GM18519 (cell line): ENCODE data around the gene FOXJ1.

Source experiments
- ATAC-seq: cut with Tn5 transposase; IDR thresholded peaks from one replicate; pipeline ENCODE4 v1.9.1; 2021; ENCODE audit warnings: mild to moderate bottlenecking, moderate library complexity; ENCODE audit not compliant: unreplicated experiment, low FRiP score

FOXJ1 gene

DNA sequence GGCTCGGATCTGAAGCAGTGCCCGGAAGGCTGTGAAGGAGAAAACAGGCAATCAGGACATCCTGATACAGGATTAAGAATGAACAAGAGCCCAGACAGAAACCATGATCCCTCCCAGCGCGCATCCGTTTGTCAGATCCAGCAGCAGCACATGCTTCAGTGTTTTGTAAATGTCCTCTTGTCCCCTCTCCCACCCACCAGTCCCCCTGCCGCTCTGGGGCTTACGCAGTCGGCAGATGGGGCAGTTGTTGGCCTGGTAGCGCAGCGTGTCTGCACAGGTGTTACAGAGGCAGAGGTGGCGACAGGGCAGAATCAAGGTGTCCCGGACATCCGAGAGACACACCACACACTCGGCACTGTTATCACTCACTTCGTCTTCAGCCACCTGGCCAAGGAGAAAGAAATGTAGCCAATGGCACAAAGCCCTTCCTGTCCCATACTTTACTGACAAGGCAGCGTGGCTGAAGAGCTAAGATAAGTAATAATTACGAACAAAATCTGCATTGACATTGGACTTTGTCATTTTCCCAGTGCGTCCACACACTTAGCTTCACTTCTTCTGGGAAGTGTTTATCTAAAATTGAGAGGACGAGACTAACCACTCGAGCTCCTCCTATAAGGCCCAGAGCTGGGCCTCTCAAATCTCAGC is 20.7 kb upstream of the FOXJ1 start:
- no peak for ATAC-seq

GRCh38 chr17:76160896-76161528 is 20.0 kb upstream of the FOXJ1 start:
- no peak for ATAC-seq

- no peak for ATAC-seq
Observed at GRCh38 chr17:76159157-76159556, 18.1 kb upstream of the FOXJ1 start.

- ATAC-seq, result no peak
Observed at GRCh38 chr17:76157759-76158158, 16.7 kb upstream of the FOXJ1 start.

DNA sequence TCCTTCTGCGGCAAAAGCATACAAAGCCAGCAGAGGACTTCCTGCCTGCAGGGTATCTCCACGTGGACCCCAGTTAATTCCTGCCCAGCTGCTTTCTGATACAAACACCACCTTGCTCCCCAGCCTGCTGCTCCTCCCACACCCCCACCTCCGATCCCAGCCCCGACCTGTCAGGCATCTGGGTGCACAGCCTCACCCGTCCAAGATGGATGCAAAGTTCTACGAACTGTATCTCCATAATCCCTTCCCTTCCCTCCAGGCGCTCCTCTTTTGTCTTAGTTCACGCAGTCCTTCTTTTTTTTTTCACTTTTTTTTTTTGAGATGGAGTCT is 15.6 kb upstream of the FOXJ1 start:
- ATAC-seq, result no peak

DNA sequence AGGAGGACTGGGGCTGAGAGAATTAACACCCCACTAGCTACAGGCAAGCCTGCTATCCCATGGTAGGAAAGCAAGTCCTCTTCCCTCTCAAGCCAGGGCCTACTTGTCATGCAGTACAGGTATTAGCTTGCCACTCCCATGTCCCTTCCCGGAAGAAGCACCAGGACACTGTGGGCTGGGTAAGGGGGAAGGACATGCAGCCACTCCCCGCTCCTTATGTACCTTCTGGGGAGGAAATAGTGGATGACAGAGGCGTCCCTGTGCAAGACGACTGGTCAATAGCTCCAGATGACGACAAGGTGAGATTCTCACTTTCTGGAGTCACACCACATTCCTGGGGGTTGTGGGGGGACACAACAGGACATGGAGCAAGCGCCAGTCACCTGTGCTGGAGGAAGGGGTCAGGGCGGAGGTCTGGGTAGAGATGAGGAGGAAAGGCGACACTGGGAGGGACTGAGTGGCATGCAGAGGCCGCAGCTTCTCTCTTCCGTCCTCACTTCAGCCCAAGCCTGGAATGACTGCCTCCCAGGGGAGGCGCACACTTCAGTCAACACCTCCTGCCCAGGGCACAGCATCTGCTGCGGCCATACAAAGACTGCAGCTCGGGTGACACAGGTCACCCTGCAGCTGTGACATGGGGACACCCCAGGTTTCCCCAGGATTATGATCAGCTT is 15.1 kb upstream of the FOXJ1 start:
- no peak for ATAC-seq

DNA sequence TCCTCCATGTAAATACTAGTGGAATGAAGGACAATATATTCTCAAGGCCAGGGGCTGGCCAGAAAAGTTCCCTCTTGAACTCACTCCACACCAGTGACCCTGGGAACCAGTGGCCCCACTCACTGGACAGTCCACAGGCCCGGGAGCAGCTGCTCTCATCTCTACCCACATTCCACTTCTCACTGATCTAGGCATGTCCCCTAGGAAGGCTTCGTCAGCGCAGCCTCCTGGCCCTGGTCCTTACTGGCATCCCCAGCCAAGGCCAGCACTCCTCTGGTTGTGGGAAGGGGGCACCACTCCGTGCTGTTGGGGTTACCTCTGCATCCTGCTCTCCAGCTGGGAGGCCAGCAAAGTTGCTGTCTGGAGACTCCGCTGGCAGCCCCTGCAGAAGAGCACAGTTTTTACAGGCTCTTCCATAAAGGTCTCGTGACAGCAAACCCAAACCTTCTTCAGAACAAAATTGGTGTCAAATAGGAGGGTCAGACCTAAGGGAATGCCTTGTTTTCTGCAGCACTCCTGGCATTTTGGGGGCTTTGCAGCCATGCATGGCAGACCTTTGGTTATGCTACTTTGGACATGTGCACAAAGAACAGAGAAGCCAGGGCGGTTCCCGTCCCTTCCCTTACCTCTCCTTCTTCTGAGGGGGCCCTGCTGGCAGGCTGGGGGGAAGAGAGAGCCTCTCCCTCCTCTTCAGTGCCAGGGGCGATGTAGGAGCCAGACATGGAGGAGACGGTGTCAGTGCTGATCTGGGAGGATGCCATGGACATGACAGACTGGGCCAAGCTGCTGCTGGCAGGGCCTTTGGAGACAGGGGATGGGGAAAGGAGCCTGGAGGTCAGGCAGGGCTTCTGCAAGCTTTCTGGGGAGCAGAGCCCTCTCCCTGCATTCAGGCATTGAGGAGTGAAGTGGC is 14.1 kb upstream of the FOXJ1 start:
- ATAC-seq, result no peak

GRCh38 chr17:76154292-76154691 is 13.2 kb upstream of the FOXJ1 start:
- no peak for ATAC-seq

GRCh38 chr17:76153640-76154039 is 12.6 kb upstream of the FOXJ1 start:
- ATAC-seq, result no peak

DNA sequence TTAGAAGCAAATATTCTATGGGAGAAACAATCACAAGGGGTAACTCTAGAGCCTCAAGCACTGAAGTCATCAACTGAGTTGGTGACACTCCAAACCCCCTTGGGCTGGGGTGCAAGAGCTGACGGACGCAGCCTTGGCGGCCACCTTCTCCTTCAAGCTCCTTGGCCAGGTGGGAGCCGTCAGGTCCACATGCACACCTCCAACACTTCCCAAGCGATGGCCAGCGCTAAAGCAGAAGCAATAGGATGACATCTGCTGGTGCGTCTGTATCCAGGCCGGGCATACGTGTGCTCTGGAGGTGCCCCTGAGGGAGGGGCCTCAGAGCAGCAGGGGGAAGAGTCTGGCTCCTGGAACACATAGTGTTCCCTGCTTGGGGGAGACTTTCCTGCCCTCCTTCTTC is 12.2 kb upstream of the FOXJ1 start:
- ATAC-seq, result no peak

DNA sequence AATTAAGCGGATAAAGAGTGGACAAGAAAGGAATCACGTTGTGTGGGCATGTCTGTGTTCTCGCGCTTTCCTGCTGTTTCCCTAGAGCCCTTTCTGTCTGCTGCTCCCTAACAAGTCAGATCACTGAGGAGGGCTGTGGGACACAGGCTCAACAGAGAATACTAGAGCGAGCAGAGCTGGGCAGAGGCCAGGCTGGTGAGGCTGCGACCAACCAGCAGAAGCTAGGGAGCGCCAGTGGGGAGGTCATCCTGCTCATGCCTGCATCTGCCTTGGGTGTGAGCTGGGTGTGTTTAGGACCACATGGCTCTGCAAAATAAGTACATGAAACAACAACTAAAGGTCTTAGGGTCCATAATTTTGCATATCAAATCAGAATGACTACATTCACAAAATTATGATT is 11.5 kb upstream of the FOXJ1 start:
- ATAC-seq, result no peak

GRCh38 chr17:76151896-76152454 is 10.9 kb upstream of the FOXJ1 start:
- ATAC-seq, result no peak

DNA sequence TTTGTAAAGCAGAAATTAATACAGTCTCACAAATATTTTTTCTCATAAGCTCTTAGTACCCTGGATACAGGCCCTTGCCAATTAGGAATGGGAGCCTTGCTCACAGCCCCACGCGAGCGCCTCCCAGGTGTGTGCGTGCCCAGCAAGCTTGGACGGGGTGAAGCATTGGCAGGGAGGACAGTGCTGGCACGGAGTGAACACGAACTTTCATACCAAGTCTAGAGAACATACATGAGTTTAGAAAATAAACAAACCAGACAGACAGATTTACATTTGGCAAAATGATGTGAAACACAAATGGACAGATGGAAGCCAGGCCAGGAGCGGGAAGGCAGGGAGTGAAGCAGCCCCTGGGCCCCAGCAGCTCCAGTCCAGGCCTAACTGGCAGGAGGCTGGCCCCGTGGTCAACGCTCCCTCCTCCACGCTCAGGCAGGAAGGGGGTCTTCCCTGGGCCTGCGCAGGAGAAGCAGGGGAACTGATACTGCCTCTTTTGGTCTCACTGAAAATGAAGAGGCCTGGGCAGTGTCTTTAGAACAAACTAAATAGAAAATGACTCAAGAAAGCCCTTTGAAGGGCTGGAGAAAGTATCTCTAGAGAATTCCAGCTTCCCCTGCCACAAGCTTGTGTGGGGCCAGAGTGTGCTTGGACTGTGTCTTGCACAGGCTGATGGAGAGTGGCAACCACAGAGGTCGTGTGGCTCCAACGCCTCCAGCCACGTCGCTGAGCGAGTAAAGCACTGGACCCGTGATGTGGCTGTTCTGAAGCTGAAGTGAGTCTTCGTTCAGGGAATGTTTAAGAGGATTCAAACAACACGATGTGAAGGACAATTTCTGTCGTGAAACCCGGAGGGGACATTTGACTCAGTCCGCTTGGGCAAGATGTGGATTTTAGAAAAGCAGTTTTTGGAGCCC is 9.9 kb upstream of the FOXJ1 start:
- ATAC-seq, result no peak

DNA sequence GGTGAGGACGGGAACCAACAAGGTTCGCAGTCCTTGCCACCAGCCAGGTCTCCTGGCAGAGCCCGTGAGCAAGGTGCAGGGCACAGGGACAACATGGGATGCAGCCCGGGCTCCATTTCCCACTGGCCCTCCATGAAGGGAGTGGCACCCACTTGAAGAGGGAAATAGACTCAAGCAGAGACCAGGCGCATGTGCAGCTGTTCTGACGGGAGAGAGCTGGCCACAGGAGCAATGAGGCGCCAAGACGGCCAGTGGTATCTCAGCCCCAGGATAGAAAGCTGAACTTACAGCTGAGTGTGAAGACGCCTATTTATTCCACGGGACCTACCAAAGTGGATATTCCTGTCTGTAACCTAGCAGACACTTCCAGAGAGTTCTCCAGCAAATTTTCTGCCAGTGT is 8.2 kb upstream of the FOXJ1 start:
- ATAC-seq, result no peak

- ATAC-seq, result no peak
Observed at GRCh38 chr17:76148015-76148326, 6.9 kb upstream of the FOXJ1 start.

DNA sequence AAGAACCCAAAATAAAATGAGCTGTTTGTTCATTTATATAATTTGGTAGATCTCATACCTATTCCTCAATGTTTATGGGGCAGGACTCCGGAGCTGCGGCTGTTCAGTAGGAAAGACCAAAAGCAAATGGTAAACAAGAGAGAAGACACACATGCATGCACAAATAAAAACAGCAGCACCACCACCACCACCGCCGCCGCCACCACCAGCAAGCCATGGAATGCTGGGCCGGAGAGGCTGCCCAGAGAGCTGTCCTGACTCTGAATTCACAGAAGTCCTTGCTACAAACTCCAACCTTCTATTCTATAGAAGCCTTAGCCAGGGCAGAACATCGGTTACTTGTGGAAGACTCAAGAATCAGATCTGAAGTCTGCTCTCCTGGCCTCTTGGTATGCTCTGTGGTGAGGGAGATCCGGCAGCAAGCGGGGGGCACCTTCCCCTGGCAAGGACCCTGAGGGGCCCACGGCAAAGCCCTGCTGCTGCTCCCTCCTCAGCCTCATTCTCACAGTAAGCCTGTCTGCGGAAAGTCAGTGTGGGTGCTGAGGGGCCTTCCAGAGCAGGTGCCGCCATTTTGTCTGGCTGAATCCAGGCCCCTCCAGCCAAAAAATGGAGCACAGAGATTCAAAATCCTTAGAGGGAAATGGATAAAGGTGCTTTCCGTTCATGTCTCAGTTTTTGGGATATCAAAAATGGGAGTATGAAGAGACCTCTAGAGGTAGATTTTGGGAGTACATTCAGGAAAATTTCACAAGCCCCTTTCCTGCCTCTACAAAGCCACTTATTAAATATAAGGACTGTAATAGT is 6.4 kb upstream of the FOXJ1 start:
- no peak for ATAC-seq

DNA sequence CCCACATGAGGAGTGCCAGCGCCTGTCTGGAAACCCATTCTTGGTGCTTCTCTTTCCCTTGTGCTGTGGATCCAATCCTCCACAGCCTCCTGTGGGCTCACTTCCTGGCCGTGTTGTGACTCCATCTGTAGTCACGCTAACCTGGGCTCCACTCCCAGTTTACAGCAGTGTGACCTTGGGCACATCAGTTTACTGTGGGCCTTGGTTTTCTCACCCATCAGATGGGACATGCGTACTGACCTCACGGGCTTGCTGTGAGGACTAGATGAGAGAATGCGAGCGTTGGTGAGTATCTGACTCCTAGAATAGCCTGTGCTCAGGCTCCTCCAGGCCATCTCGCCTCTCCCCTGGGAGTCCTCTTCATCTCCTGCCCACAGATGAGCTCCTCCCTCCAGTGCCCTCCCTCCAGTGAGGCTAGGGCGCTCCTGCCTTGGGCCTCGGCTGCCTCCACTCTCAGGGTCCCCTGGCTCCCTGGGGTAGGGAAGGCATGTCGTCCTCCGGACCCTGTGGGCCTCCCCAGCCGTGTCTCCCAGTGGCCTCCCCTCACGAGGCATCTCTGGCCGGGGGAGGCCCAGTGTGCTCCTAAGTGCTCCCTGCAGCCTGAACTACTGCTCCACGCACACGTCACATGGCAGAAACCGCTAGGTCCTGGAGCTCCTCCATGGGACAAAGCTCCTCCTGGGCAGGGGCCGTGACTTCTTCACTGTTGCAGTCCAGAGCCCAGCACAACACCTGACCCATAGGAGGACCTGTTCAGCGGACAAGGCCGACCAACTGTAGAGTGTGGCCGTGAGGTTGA is 5.2 kb upstream of the FOXJ1 start:
- ATAC-seq, result no peak
